ENCODE data around the gene PDE4A.

GRCh38 chr19:10419200-10419645 is 1.1 kb upstream of the PDE4A start:
- TF ChIP-seq CTCF (IDR thresholded peaks at IDR 0.05; ENCODE audit: low read depth, low read length, missing input control): no peak
- no peak for TF ChIP-seq JUND (IDR thresholded peaks at IDR 0.05)
- no peak for TF ChIP-seq MAX (IDR thresholded peaks at IDR 0.05)
